SU-DHL-6 (cell line): ENCODE measurements around the gene ERBB4.

ENCODE experiments used
- EZH2phosphoT487 ChIP-seq: fragments of 200-600 bp; sonication (generic), shearing (Covaris generic); conservative IDR thresholded peaks from 2 replicates; pipeline ENCODE4 v1.6.1; 2018; ENCODE audit warnings: mild to moderate bottlenecking, antibody characterized with exemption, low read length, moderate library complexity, mixed read lengths
- TF ChIP-seq, protein P1 (sequence below): fragments of 200-600 bp; sonication (generic); IDR thresholded peaks from one replicate; pipeline ENCODE4 v1.5.1; 2017; ENCODE audit warnings: antibody characterized with exemption, mild to moderate bottlenecking, low read length, moderate library complexity; ENCODE audit not compliant: insufficient read depth, poor library complexity, severe bottlenecking

DNA sequence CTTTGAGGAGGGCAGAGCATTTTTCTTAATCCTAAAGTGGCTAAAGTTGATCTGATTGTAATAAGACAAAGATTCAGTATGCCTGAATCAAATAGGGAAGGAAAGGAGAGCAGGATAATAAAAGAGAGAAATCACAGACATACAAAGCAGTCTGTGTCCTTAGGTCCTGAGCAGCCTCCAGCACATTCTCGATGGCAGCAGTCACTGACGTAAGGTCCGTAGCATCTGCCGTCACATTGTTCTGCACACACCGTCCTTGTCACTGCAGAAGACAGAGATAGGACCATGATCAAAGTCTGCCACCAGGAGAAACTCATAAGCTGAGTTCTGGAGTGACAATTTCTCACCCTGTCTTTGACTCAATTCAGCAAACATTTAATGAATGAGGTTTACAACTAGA lies 813.7 kb downstream of the ERBB4 start:
- TF ChIP-seq, protein P1, sequence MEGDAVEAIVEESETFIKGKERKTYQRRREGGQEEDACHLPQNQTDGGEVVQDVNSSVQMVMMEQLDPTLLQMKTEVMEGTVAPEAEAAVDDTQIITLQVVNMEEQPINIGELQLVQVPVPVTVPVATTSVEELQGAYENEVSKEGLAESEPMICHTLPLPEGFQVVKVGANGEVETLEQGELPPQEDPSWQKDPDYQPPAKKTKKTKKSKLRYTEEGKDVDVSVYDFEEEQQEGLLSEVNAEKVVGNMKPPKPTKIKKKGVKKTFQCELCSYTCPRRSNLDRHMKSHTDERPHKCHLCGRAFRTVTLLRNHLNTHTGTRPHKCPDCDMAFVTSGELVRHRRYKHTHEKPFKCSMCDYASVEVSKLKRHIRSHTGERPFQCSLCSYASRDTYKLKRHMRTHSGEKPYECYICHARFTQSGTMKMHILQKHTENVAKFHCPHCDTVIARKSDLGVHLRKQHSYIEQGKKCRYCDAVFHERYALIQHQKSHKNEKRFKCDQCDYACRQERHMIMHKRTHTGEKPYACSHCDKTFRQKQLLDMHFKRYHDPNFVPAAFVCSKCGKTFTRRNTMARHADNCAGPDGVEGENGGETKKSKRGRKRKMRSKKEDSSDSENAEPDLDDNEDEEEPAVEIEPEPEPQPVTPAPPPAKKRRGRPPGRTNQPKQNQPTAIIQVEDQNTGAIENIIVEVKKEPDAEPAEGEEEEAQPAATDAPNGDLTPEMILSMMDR = no peak
- no peak for TF ChIP-seq EZH2phosphoT487
